Breast epithelium (tissue), 3 donors: ENCODE data around the gene FOXN3.

Source experiments
- CTCF ChIP-seq, 3 donors: fragments of 450-650 bp; IDR thresholded peaks; one replicate each; pipeline ENCODE4 v1.5.1; 2016 to 2017; ENCODE audit warnings: antibody characterized with exemption in 3 of 3, mild to moderate bottlenecking in 3 of 3, moderate library complexity in 3 of 3
- POLR2A ChIP-seq: fragments of 450-650 bp; IDR thresholded peaks from one replicate; pipeline ENCODE4 v1.6.1; 2016; ENCODE audit warnings: antibody characterized with exemption, mild to moderate bottlenecking, moderate library complexity
- POLR2AphosphoS5 ChIP-seq, 3 donors: sonication (generic); formaldehyde crosslinking; IDR thresholded peaks; one replicate each; pipeline ENCODE4 v1.6.1; 2017; ENCODE audit warnings: antibody characterized with exemption in 3 of 3

- no peak for TF ChIP-seq CTCF (IDR thresholded peaks at IDR 0.05)
- TF ChIP-seq POLR2A: no peak
- no peak for TF ChIP-seq POLR2AphosphoS5 (IDR thresholded peaks at IDR 0.05)
Observed at GRCh38 chr14:89393222-89393745, 23.7 kb downstream of the FOXN3 start.
